Right lobe of liver (tissue), 6 donors: ENCODE results near the gene WNK4. TPM values are rescaled to one million over a fixed set of nuclear protein-coding genes. Genes with fewer than 3 reads are reported as not detected.

Experiments
- ATAC-seq, 4 donors: fragments of 200-7000 bp; cut with Tn5 transposase; one replicate each; pipeline ENCODE4 v1.9.1; 2020; ENCODE audit warnings: mild to moderate bottlenecking in 4 of 4, moderate library complexity in 4 of 4
- DNase-seq, 3 donors: peaks; one replicate each; pipeline ENCODE4 v3.0.0-alpha.2; 2020
- H3K27ac ChIP-seq, 3 donors: fragments of 200-600 bp; one replicate each; pipeline ENCODE4 v1.8.0; 2022
- H3K27me3 ChIP-seq, 2 donors: fragments of 200-600 bp; one replicate each; pipeline ENCODE4 v1.8.0; 2022
- H3K36me3 ChIP-seq, 4 donors: fragments of 200-600 bp; sonication (generic) in 1 of 4; one replicate each; pipeline versions ENCODE4 v1.5.1 to v1.8.0; 2017 to 2022; ENCODE audit warnings: control low read depth in 1 of 4
- H3K4me1 ChIP-seq, 4 donors: fragments of 200-600 bp; sonication (generic) in 1 of 4; one replicate each; pipeline versions ENCODE4 v1.5.1 to v1.8.0; 2017 to 2022; ENCODE audit warnings: control low read depth in 1 of 4
- H3K4me3 ChIP-seq, 3 donors: fragments of 200-600 bp; one replicate each; pipeline ENCODE4 v1.8.0; 2022
- H3K9me3 ChIP-seq, 4 donors: fragments of 200-600 bp; sonication (generic) in 1 of 4; one replicate each; pipeline versions ENCODE4 v1.5.1 to v1.8.0; 2017 to 2022; ENCODE audit warnings: control low read depth in 1 of 4
- CTCF ChIP-seq, 4 donors: fragments of 200-600 bp in 3 of 4; fragments of 450-650 bp in 1 of 4; IDR thresholded peaks; one replicate each; pipeline versions ENCODE4 v1.5.1 to v1.8.0; 2016 to 2022; ENCODE audit warnings: antibody characterized with exemption in 4 of 4, mild to moderate bottlenecking in 2 of 4
- POLR2A ChIP-seq: fragments of 450-650 bp; IDR thresholded peaks from one replicate; pipeline ENCODE4 v1.6.1; 2017; ENCODE audit warnings: antibody characterized with exemption, mild to moderate bottlenecking
- WGBS: methylation state at CpG from one replicate; pipeline ENCODE4 v1.1.6; 2018; ENCODE audit warnings: low coverage, low lambda C conversion rate; ENCODE audit not compliant: insufficient coverage; ENCODE audit errors: missing lambda C conversion rate; 5-methylcytosine and 5-hydroxymethylcytosine counted together
- intact Hi-C, 2 donors: fragments of 100-400 bp; cut with DNase I; formaldehyde crosslinking; loops; one replicate each; pipeline versions ENCODE4 v1.11.2 to v1.14.1; 2022
- total RNA-seq, 6 experiments: library from RNA; depleted of rRNA in 2 of 6; stranded (reverse); fragments of >200 nt in 2 of 6; fragmentation: NEBNext Ultra II Directional in 3 of 6; extraction: Animal tissue kit (Norgen Biotek cat#: 25700) in 3 of 6; gene quantifications; one replicate each; pipeline versions ENCODE4 v1.1.0 to v1.2.4, GENCODE V29; 2016 to 2023
- donor health status: DM: no; HTN: yes; CAD: no.
- donor health status: DM: no; HTN: no; CAD: no.
- donor health status: DM: no; HTN: no; CAD: no.
- donor health status: DM: no; HTN: yes; CAD: no.
- donor health status: DM: no; HTN: yes; CAD: no.

The WNK4 gene
- total RNA-seq, 6 experiments from 2014 or later, result 0.12 to 1.1 (median 0.22) TPM; not detected in 3

- intact Hi-C loops, result no loop called here
- TF ChIP-seq POLR2A (no peak), CTCF (IDR thresholded peaks at IDR 0.05) (no peak)
- H3K27ac ChIP-seq, result no peak overlapping the region
Measured at GRCh38 chr17:42795061-42795460, 14.7 kb downstream of the WNK4 start.

GRCh38 chr17:42795465-42795864 lies 15.1 kb downstream of the WNK4 start:
- Histone ChIP-seq H3K27ac (no peak overlapping the region), H3K27me3 (no peaks in the 10 kb centered on the region), H3K4me1 (peaks cover 0 to 19% (median 2%) of the 10 kb centered on the region in 4 donors), H3K36me3 (no peaks in the 10 kb centered on the region), H3K4me3 (no peak overlapping the region), H3K9me3 (no peaks in the 10 kb centered on the region)
- intact Hi-C loops, result no loop called here
- TF ChIP-seq POLR2A, result no peak
- TF ChIP-seq CTCF (IDR thresholded peaks at IDR 0.05), result no peak
- no peak for ATAC-seq
- 87% methylated on average over 7 of the region's 10 CpGs for WGBS
- DNase-seq, result no peak

More at GRCh38 chr17:42795061-42795460, 14.7 kb downstream of the WNK4 start:
- Histone ChIP-seq H3K36me3 (no peaks in the 10 kb centered on the region), H3K27me3 (no peaks in the 10 kb centered on the region), H3K9me3 (no peaks in the 10 kb centered on the region), H3K4me1 (peaks cover 0 to 19% (median 2%) of the 10 kb centered on the region in 4 donors), H3K4me3 (no peak overlapping the region)
- DNase-seq, result no peak
- no peak for ATAC-seq
- 56% methylated on average over 4 of the region's 4 CpGs for WGBS

- Histone ChIP-seq H3K36me3 (no peaks in the 10 kb centered on the region), H3K4me1 (peaks cover 0 to 19% (median 2%) of the 10 kb centered on the region in 4 donors), H3K4me3 (no peak overlapping the region), H3K9me3 (no peaks in the 10 kb centered on the region), H3K27me3 (no peaks in the 10 kb centered on the region), H3K27ac (no peak overlapping the region)
- intact Hi-C loops, result no loop called here
- 100% methylated on average over 3 of the region's 18 CpGs for WGBS
- TF ChIP-seq POLR2A (no peak), CTCF (IDR thresholded peaks at IDR 0.05) (no peak)
- DNase-seq (no peak), ATAC-seq (no peak)
Measured at GRCh38 chr17:42796066-42796758, 15.8 kb downstream of the WNK4 start.

- intact Hi-C loops, result no loop called here
- WGBS, result 52% methylated on average over 10 of the region's 10 CpGs
- TF ChIP-seq POLR2A, result peak; percentile 79
- TF ChIP-seq CTCF (IDR thresholded peaks at IDR 0.05), result no peak
- Histone ChIP-seq H3K27me3 (no peaks in the 10 kb centered on the region), H3K9me3 (no peaks in the 10 kb centered on the region), H3K4me3 (peak overlapping the region; percentile 76 to 94 (median 81)), H3K27ac (peak overlapping the region; percentile 74 to 88 (median 81)), H3K4me1 (peaks cover 0 to 11% (median 2%) of the 10 kb centered on the region in 4 donors), H3K36me3 (no peaks in the 10 kb centered on the region)
- ATAC-seq (peak; percentile 71 to 82 (median 76)), DNase-seq (peak in 1 of 3 donors; percentile 66)
Measured at GRCh38 chr17:42797067-42798007, 16.9 kb downstream of the WNK4 start.
